ENCODE data around the gene B4GALNT3.

B4GALNT3 gene

GRCh38 chr12:581321-581720 is 121.6 kb downstream of the B4GALNT3 start:
- H3K4me3 ChIP-seq (replicated peaks in 1 of 2; ENCODE audit: low read depth in 2 of 2, low read length in 2 of 2) = no peak overlapping the region
- TF ChIP-seq CTCF (IDR thresholded peaks at IDR 0.05; ENCODE audit: low read depth, low read length) = no peak

DNA sequence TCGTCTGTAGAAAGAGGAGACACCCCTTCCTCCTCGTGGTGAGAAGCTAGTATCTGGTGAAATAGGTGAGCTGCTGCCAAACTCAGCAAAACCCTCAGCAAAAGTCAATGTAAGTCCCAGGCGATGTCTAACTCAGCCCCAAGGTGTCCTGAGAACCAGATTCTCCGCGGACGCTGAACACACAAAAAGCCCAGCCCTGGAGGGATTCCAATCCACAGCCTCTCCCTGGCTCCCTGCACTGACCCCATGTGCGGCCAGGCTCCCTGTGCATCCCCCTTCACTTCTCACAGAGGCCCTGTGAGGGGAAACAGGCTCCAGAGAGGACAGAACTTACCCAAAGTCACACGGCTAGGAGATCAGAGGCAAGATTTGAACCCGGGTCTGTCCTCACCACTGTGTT is 122.0 kb downstream of the B4GALNT3 start:
- H3K4me3 ChIP-seq (replicated peaks in 1 of 2; ENCODE audit: low read depth in 2 of 2, low read length in 2 of 2) = no peak overlapping the region
- no peak for DNase-seq (ENCODE audit: low read depth in 2 of 2)
- TF ChIP-seq CTCF (IDR thresholded peaks at IDR 0.05; ENCODE audit: low read depth, low read length) = no peak

More at GRCh38 chr12:581321-581720, 121.6 kb downstream of the B4GALNT3 start:
- DNase-seq (ENCODE audit: low read depth in 2 of 2) = no peak

DNA sequence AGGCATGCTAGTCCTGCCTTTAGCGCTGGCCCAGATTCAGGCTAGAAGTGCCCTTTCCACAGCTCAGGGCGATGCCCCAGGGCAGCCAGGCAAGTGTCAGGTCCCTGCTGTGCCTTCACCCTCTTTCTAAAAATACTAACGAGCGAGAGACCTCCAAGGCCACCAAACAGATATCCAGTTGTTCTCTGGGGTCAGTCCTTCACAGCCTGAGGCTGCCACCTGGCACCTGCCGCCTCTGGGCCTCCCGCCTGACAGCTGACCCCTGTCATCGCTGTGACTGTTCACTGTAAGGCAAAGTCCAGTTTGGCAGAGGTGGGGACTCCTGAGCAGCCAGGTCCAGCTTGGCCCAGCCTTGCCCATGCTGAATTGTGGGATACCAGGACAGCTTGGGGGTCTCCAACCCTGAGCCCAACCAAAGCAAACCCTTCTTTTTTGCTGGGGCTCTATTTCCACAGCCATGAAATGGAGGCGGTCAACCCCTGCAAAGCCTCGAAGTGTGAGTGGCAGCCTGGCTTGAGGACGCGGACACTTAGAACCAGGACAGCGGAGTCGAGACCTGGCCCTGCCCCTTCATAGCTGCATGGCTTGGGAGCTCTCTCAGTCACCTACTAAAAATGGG is 123.6 kb downstream of the B4GALNT3 start:
- H3K4me3 ChIP-seq (replicated peaks in 1 of 2; ENCODE audit: low read depth in 2 of 2, low read length in 2 of 2) = no peak overlapping the region
- no peak for TF ChIP-seq CTCF (IDR thresholded peaks at IDR 0.05; ENCODE audit: low read depth, low read length)
- no peak for DNase-seq (ENCODE audit: low read depth in 2 of 2)

GRCh38 chr12:585062-586061 is 125.6 kb downstream of the B4GALNT3 start:
- DNase-seq (ENCODE audit: low read depth in 2 of 2) = no peak
- TF ChIP-seq CTCF (IDR thresholded peaks at IDR 0.05; ENCODE audit: low read depth, low read length) = no peak
- H3K4me3 ChIP-seq (replicated peaks in 1 of 2; ENCODE audit: low read depth in 2 of 2, low read length in 2 of 2) = no peak overlapping the region

- no peak for DNase-seq (ENCODE audit: low read depth in 2 of 2)
- H3K4me3 ChIP-seq (replicated peaks in 1 of 2; ENCODE audit: low read depth in 2 of 2, low read length in 2 of 2) = no peak overlapping the region
- no peak for TF ChIP-seq CTCF (IDR thresholded peaks at IDR 0.05; ENCODE audit: low read depth, low read length)
Measured at GRCh38 chr12:586318-587071, 126.8 kb downstream of the B4GALNT3 start.

GRCh38 chr12:587132-588023 is 127.6 kb downstream of the B4GALNT3 start:
- no peak overlapping the region for H3K4me3 ChIP-seq (replicated peaks in 1 of 2; ENCODE audit: low read depth in 2 of 2, low read length in 2 of 2)
- no peak for DNase-seq (ENCODE audit: low read depth in 2 of 2)
- TF ChIP-seq CTCF (IDR thresholded peaks at IDR 0.05; ENCODE audit: low read depth, low read length) = no peak
